SK-N-SH (cell line): ENCODE results near the gene PITPNB.

Source experiments
- EP300 ChIP-seq, 2 experiments: IDR thresholded peaks; 2 replicates each; pipeline versions ENCODE4 v1.4.0 to v1.6.1; 2012; ENCODE audit warnings: borderline replicate concordance in 1 of 2, low read depth in 1 of 2, low read length in 1 of 2
- GABPA ChIP-seq: IDR thresholded peaks from 2 replicates; pipeline ENCODE4 v1.4.0; 2012; ENCODE audit warnings: low read depth, mild to moderate bottlenecking
- RCOR1 ChIP-seq: fragments of 150-350 bp; IDR thresholded peaks from 2 replicates; pipeline ENCODE4 v1.6.1; 2017; ENCODE audit warnings: antibody characterized with exemption, low read length
- TCF12 ChIP-seq: IDR thresholded peaks from 2 replicates; pipeline ENCODE4 v1.4.0; 2012
- TF ChIP-seq, protein P1 (sequence below): IDR thresholded peaks from 2 replicates; pipeline ENCODE4 v1.6.1; 2012; ENCODE audit warnings: mild to moderate bottlenecking, low read depth, low read length, moderate library complexity
- TF ChIP-seq, protein P2 (sequence below): fragments of 200-600 bp; sonication (generic); IDR thresholded peaks from 2 replicates; pipeline ENCODE4 v1.6.1; 2017; ENCODE audit warnings: antibody characterized with exemption, mild to moderate bottlenecking, moderate library complexity

DNA sequence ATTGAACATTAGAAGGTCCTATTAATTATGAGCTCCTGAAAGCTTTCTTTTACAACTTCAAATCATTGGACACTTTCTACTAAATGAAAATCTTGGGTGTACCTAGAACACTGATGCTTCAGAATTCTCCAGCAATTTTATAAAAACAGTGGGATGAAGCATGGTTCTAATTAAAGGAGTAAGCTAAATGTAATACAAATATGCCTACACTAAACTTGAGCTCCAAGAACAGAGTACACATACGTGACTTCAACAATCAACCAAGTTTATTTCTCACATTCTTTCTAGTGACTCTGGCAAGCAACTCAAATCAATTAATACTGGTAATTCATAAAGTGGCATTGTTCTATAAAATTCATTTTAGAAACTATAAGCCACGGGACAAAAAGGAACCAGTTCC lies 55.5 kb downstream of the PITPNB start:
- TF ChIP-seq, protein P1, sequence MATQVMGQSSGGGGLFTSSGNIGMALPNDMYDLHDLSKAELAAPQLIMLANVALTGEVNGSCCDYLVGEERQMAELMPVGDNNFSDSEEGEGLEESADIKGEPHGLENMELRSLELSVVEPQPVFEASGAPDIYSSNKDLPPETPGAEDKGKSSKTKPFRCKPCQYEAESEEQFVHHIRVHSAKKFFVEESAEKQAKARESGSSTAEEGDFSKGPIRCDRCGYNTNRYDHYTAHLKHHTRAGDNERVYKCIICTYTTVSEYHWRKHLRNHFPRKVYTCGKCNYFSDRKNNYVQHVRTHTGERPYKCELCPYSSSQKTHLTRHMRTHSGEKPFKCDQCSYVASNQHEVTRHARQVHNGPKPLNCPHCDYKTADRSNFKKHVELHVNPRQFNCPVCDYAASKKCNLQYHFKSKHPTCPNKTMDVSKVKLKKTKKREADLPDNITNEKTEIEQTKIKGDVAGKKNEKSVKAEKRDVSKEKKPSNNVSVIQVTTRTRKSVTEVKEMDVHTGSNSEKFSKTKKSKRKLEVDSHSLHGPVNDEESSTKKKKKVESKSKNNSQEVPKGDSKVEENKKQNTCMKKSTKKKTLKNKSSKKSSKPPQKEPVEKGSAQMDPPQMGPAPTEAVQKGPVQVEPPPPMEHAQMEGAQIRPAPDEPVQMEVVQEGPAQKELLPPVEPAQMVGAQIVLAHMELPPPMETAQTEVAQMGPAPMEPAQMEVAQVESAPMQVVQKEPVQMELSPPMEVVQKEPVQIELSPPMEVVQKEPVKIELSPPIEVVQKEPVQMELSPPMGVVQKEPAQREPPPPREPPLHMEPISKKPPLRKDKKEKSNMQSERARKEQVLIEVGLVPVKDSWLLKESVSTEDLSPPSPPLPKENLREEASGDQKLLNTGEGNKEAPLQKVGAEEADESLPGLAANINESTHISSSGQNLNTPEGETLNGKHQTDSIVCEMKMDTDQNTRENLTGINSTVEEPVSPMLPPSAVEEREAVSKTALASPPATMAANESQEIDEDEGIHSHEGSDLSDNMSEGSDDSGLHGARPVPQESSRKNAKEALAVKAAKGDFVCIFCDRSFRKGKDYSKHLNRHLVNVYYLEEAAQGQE = no peak
- TF ChIP-seq, protein P2, sequence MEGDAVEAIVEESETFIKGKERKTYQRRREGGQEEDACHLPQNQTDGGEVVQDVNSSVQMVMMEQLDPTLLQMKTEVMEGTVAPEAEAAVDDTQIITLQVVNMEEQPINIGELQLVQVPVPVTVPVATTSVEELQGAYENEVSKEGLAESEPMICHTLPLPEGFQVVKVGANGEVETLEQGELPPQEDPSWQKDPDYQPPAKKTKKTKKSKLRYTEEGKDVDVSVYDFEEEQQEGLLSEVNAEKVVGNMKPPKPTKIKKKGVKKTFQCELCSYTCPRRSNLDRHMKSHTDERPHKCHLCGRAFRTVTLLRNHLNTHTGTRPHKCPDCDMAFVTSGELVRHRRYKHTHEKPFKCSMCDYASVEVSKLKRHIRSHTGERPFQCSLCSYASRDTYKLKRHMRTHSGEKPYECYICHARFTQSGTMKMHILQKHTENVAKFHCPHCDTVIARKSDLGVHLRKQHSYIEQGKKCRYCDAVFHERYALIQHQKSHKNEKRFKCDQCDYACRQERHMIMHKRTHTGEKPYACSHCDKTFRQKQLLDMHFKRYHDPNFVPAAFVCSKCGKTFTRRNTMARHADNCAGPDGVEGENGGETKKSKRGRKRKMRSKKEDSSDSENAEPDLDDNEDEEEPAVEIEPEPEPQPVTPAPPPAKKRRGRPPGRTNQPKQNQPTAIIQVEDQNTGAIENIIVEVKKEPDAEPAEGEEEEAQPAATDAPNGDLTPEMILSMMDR = no peak
- TF ChIP-seq GABPA (no peak), TCF12 (no peak), RCOR1 (no peak), EP300 (IDR thresholded peaks at IDR 0.05; ENCODE audit: borderline replicate concordance in 1 of 2, low read depth in 1 of 2, low read length in 1 of 2) (no peak)
